ENCODE results near the gene DAB2. TPM values are rescaled to one million over a fixed set of nuclear protein-coding genes. Genes with fewer than 3 reads are reported as not detected.

The DAB2 gene
- 186 and 195 TPM in 2 replicates for total RNA-seq
- long read RNA-seq, full-length matches to known transcripts = 387 of 584 reads
- long read RNA-seq, partial matches to known transcripts = 147 of 584 reads
- long read RNA-seq, other reads (novel, unspliced or antisense) = 50 of 584 reads

- no peaks in the 10 kb centered on the region for H3K27me3 Mint-ChIP-seq (ENCODE audit: unreplicated experiment)
- H3K4me1 Mint-ChIP-seq (ENCODE audit: unreplicated experiment) = peaks cover 70% of the 10 kb centered on the region
- peaks cover 12% of the 10 kb centered on the region for H3K36me3 Mint-ChIP-seq (ENCODE audit: unreplicated experiment)
- TF ChIP-seq, protein P1, sequence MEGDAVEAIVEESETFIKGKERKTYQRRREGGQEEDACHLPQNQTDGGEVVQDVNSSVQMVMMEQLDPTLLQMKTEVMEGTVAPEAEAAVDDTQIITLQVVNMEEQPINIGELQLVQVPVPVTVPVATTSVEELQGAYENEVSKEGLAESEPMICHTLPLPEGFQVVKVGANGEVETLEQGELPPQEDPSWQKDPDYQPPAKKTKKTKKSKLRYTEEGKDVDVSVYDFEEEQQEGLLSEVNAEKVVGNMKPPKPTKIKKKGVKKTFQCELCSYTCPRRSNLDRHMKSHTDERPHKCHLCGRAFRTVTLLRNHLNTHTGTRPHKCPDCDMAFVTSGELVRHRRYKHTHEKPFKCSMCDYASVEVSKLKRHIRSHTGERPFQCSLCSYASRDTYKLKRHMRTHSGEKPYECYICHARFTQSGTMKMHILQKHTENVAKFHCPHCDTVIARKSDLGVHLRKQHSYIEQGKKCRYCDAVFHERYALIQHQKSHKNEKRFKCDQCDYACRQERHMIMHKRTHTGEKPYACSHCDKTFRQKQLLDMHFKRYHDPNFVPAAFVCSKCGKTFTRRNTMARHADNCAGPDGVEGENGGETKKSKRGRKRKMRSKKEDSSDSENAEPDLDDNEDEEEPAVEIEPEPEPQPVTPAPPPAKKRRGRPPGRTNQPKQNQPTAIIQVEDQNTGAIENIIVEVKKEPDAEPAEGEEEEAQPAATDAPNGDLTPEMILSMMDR (IDR thresholded peaks at IDR 0.05) = peak; percentile 88
- H3K9me3 Mint-ChIP-seq (ENCODE audit: unreplicated experiment) = no peaks in the 10 kb centered on the region
- peak within 1 kb of the TSS; percentile 96 for H3K4me3 Mint-ChIP-seq (ENCODE audit: unreplicated experiment)
- peak; percentile 96 for DNase-seq (ENCODE audit: extremely low spot score, unreplicated experiment)
- H3K27ac Mint-ChIP-seq (ENCODE audit: unreplicated experiment) = peak within 1 kb of the TSS; percentile 88
Observed at GRCh38 chr5:39424736-39425637, at the start of gene DAB2. Gene DAB2 (minus strand): TSS chr5:39424980. CDS start chr5:39394320, 30,660 bp downstream.

- Mint-ChIP-seq H3K4me3 (ENCODE audit: unreplicated experiment) (peak overlapping the region; percentile 1), H3K4me1 (ENCODE audit: unreplicated experiment) (peaks cover 68% of the 10 kb centered on the region), H3K27me3 (ENCODE audit: unreplicated experiment) (no peaks in the 10 kb centered on the region), H3K27ac (ENCODE audit: unreplicated experiment) (peak overlapping the region; percentile 94), H3K9me3 (ENCODE audit: unreplicated experiment) (peaks cover 8% of the 10 kb centered on the region), H3K36me3 (ENCODE audit: unreplicated experiment) (no peaks in the 10 kb centered on the region)
- TF ChIP-seq, protein P1 (IDR thresholded peaks at IDR 0.05) = no peak
- no peak for DNase-seq (ENCODE audit: extremely low spot score, unreplicated experiment)
Observed at GRCh38 chr5:39473156-39473775, 48.5 kb upstream of the DAB2 start.

- no peaks in the 10 kb centered on the region for H3K27me3 Mint-ChIP-seq (ENCODE audit: unreplicated experiment)
- peaks cover 8% of the 10 kb centered on the region for H3K9me3 Mint-ChIP-seq (ENCODE audit: unreplicated experiment)
- no peak overlapping the region for H3K4me3 Mint-ChIP-seq (ENCODE audit: unreplicated experiment)
- no peaks in the 10 kb centered on the region for H3K36me3 Mint-ChIP-seq (ENCODE audit: unreplicated experiment)
- H3K27ac Mint-ChIP-seq (ENCODE audit: unreplicated experiment) = no peak overlapping the region
- DNase-seq (ENCODE audit: extremely low spot score, unreplicated experiment) = no peak
- TF ChIP-seq, protein P1 (IDR thresholded peaks at IDR 0.05) = no peak
- peaks cover 61% of the 10 kb centered on the region for H3K4me1 Mint-ChIP-seq (ENCODE audit: unreplicated experiment)
Observed at GRCh38 chr5:39471836-39472508, 47.2 kb upstream of the DAB2 start.

DNA sequence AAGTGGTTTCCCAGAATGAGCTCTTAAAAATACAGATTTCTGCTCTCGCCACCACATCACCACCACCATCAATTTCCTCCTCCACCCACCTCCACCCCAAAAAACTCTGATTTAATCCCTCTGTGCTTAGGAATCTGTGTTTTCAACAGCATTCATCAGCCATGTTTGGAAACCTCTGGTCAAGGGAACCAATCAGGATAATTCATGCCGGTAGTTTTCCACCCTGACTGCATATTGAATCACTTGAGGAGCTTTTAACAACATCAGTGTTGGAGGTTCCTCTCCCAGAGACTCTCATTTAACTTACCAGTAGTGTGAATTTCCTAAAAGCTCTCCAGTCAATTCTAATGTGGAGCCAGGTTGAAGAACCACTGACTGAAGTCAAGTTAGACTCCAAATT, 46.0 kb upstream of the DAB2 start:
- TF ChIP-seq, protein P1 (IDR thresholded peaks at IDR 0.05) = no peak
- no peak for DNase-seq (ENCODE audit: extremely low spot score, unreplicated experiment)
- H3K4me3 Mint-ChIP-seq (ENCODE audit: unreplicated experiment) = no peak overlapping the region
- H3K36me3 Mint-ChIP-seq (ENCODE audit: unreplicated experiment) = no peaks in the 10 kb centered on the region
- peaks cover 49% of the 10 kb centered on the region for H3K4me1 Mint-ChIP-seq (ENCODE audit: unreplicated experiment)
- H3K27me3 Mint-ChIP-seq (ENCODE audit: unreplicated experiment) = no peaks in the 10 kb centered on the region
- no peak overlapping the region for H3K27ac Mint-ChIP-seq (ENCODE audit: unreplicated experiment)
- peaks cover 8% of the 10 kb centered on the region for H3K9me3 Mint-ChIP-seq (ENCODE audit: unreplicated experiment)
